NCI-H2171 treated with DMSO at 0.1 percent for 48 hours (cell line): Measurements from ENCODE around the gene PIK3C2G.
"Not testable (repeated sequence)": the region's sequence is repeated elsewhere in the genome, so short reads cannot be mapped to it uniquely, and the experiment has no call there.

Experiments
- DNase-seq: peaks from one replicate; lab custom pipeline; 2025; lab: John Stamatoyannopoulos, UW

The PIK3C2G gene

GRCh38 chr12:18643681-18644080 lies 382.4 kb downstream of the PIK3C2G start:
- DNase-seq = no peak

GRCh38 chr12:18644564-18644963 lies 383.2 kb downstream of the PIK3C2G start:
- no peak for DNase-seq

GRCh38 chr12:18646286-18646890 lies 385.1 kb downstream of the PIK3C2G start:
- no peak for DNase-seq

- DNase-seq = no peak
Observed at GRCh38 chr12:18651525-18651924, 390.2 kb downstream of the PIK3C2G start.

- no peak for DNase-seq
Observed at GRCh38 chr12:18652596-18652995, 391.3 kb downstream of the PIK3C2G start.

DNA sequence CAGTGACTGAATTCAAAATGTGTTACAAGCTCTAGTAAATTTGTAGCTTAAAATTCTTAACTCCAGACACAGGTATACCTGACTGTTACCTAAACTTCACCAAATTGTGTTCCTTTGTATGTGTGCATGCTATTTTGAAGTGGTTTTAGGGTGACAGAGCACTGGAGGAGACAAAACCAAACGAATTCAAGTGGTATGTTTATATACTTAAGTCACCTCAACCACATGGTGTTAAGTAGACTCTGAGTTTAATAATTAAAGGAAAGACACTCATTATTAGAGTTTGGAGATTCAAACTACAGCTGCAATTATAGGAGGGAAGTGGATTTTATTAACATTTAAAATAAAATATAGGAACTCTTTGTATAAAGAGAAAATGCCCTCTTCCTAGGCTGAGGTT lies 392.1 kb downstream of the PIK3C2G start:
- no peak for DNase-seq

GRCh38 chr12:18655351-18655750 lies 394.0 kb downstream of the PIK3C2G start:
- DNase-seq = no peak

GRCh38 chr12:18658179-18658578 lies 396.9 kb downstream of the PIK3C2G start:
- DNase-seq = no peak

- no peak for DNase-seq
Observed at GRCh38 chr12:18658829-18659228, 397.5 kb downstream of the PIK3C2G start.

GRCh38 chr12:18676141-18676540 lies 414.8 kb downstream of the PIK3C2G start:
- DNase-seq = no peak

- DNase-seq = no peak
Observed at GRCh38 chr12:18676996-18677588, 415.8 kb downstream of the PIK3C2G start.

DNA sequence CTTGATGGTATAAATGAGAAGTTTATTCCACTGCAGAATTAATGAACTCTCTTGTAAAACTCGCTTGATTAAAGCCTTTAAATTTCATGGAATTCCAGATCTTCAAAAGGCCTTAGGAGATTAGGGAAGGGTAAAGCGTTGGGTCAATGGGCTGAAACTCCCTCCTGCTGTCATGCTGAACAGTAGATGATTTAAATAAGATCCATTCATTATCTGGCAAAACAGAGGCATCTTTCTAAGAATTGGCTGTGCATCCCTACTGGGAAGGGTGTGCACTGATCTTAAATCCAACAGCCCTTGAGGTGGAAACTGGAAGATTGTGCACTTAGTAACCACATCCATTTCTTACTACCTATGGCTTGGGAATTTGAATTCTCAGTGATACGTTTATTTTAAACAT lies 420.5 kb downstream of the PIK3C2G start:
- no peak for DNase-seq

DNA sequence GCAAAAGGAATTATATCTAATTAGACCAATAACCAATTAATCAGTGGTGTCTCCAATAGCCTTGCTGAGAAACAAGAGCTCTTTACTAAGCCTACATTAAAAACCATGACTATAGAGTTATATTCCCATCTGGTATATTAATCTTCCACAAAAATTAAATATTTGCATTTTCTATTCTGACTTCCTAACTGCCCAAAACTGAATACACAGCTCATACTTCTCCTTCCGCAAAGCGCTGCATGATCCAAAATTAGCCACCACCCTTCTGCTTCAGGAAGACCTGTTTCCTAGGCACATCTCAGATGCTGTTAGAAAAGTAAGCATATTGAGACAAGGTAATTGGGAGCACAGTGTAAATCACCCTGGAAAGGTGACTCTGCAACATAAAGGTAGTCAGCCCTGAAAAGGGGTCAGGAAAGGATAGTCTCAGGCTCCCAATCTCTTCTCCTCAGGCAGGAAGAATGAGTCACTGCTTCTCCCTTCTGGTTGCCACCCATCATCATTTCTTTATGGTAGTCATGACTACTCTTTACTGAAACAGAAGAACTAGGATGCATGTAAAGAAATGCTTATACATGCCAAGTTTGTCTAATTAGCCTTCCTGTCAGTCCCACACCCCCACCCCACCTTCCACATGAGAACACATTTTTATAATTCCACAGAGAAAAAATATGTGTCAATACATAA lies 422.2 kb downstream of the PIK3C2G start:
- DNase-seq = no peak

GRCh38 chr12:18684430-18684829 lies 423.1 kb downstream of the PIK3C2G start:
- no peak for DNase-seq

DNA sequence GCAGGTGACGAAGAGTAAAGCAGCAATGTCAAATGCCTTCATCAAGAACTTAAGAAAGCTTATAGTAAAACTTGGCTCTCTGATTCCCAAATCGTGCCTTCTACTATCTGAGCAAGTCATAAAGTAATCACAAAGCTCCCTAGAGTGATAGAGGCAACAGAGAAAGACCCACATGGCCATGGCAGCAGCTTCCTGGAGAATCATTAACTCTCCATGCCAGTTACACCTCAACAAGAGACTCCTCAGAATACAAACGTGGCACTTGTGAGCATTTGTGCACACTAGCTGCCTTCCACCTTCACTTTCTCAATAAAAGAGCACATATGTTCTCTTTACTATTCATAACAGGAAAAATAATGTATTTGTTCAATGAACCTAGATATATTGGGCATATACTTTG lies 428.5 kb downstream of the PIK3C2G start:
- no peak for DNase-seq

DNA sequence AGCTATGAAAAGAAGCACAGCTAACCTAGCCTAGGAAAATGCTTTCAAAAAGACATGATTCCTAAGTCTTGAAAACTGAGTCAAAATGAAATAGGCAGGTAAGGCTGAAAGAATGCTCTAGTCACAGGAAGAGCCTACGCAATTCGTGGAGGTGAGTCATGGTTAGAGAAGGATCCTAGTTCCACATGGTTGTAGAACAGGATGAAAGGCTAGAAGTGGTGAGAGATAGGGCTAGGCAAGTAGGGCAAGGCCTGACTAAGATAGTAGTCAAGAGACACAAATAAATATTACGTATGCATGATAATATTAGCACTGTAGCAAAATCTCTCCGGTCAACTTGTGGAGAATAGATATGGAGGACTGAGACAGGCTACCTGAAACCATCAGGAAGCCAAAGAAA lies 429.3 kb downstream of the PIK3C2G start:
- DNase-seq = no peak

GRCh38 chr12:18693986-18694385 lies 432.7 kb downstream of the PIK3C2G start:
- not testable (repeated sequence) for DNase-seq

DNA sequence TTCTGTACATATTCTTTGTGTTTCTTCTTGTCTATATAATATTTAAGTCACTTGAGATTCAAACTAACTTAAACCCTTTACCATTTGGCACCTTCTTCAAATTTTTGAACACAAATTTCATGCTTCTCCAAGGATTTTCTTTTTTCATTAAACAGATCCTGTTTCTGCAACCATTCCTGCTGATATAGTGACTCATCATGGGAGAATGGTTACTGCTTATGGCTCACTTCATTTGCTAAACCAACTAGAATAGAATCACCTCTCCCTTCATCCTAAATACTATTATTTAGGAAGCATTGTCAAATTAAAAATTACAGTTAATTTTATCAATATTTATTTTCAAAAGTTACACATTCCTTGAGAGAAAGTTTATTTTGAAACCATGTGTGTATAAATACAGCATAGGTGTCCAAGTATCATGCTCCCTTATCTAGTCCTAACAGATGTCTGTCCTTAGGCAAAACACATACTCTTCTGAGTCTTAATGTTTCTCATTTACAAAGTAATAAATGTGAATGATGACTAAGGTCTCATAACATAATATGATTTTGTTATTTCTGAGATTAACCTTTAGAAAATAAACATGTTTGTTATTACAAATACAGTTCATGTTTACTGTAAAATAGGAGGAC lies 435.8 kb downstream of the PIK3C2G start:
- DNase-seq = no peak
